Sigmoid colon (tissue), 7 donors: ENCODE measurements around the gene VSTM4. TPM values are rescaled to one million over a fixed set of nuclear protein-coding genes. Genes with fewer than 3 reads are reported as not detected.

ENCODE experiments used
- DNase-seq: peaks from one replicate; pipeline ENCODE4 v3.0.0-alpha.2; 2019
- H3K27ac ChIP-seq, 4 donors: fragments of 200-600 bp; sonication (generic); one replicate each; pipeline ENCODE4 v1.5.1; 2016 to 2019; ENCODE audit warnings: mild to moderate bottlenecking in 1 of 4
- H3K27me3 ChIP-seq, 3 donors: fragments of 200-600 bp; sonication (generic); one replicate each; pipeline ENCODE4 v1.5.1; 2019; ENCODE audit warnings: mild to moderate bottlenecking in 1 of 3
- H3K36me3 ChIP-seq, 4 donors: fragments of 200-600 bp; sonication (generic); one replicate each; pipeline ENCODE4 v1.5.1; 2016 to 2019
- H3K4me1 ChIP-seq, 4 donors: fragments of 200-600 bp; sonication (generic); one replicate each; pipeline ENCODE4 v1.5.1; 2017 to 2019
- H3K4me3 ChIP-seq, 4 donors: fragments of 200-600 bp; sonication (generic); one replicate each; pipeline ENCODE4 v1.5.1; 2017 to 2019; ENCODE audit warnings: mild to moderate bottlenecking in 2 of 4, moderate library complexity in 1 of 4
- H3K9me3 ChIP-seq, 4 donors: fragments of 200-600 bp in 3 of 4; sonication (generic) in 3 of 4; one replicate each; pipeline versions ENCODE4 v1.5.1 to v1.6.1; 2013 to 2019
- CTCF ChIP-seq, 4 experiments: fragments of 450-650 bp in 3 of 4; fragments of 200-600 bp in 1 of 4; IDR thresholded peaks; one replicate each; pipeline ENCODE4 v1.5.1; 2016 to 2019; ENCODE audit warnings: antibody characterized with exemption in 4 of 4, mild to moderate bottlenecking in 3 of 4, moderate library complexity in 2 of 4
- EP300 ChIP-seq, 4 donors: sonication (generic); formaldehyde crosslinking; IDR thresholded peaks; one replicate each; pipeline ENCODE4 v1.6.1; 2017; ENCODE audit warnings: antibody characterized with exemption in 4 of 4
- POLR2A ChIP-seq, 2 donors: fragments of 450-650 bp; IDR thresholded peaks; one replicate each; pipeline ENCODE4 v1.6.1; 2016; ENCODE audit warnings: antibody characterized with exemption in 2 of 2, mild to moderate bottlenecking in 2 of 2, moderate library complexity in 2 of 2
- POLR2AphosphoS5 ChIP-seq, 4 donors: sonication (generic); formaldehyde crosslinking; IDR thresholded peaks; one replicate each; pipeline ENCODE4 v1.6.1; 2017; ENCODE audit warnings: antibody characterized with exemption in 4 of 4
- WGBS, 2 donors: extraction: QIAGEN DNeasy Blood & Tissue Kit; methylation state at CpG; one replicate each; pipeline ENCODE4 v1.1.7; 2013; 5-methylcytosine and 5-hydroxymethylcytosine counted together
- intact Hi-C: fragments of 100-400 bp; cut with DNase I; formaldehyde crosslinking; loops from one replicate; pipeline ENCODE4 v1.15.1; 2023
- polyA plus RNA-seq, 3 donors: library from polyadenylated mRNA; stranded (reverse); fragments of 200-250 nt; gene quantifications; one replicate each; pipeline ENCODE4 v1.2.3, GENCODE V29; 2013
- total RNA-seq, 4 donors: library from RNA; depleted of rRNA; stranded (reverse); fragments of >200 nt; gene quantifications; one replicate each; pipeline ENCODE4 v1.1.0, GENCODE V29; 2016
- donor health status: healthy with polysubstance abuse.
- donor health status: Bipolar disorder and iron deficiency.
- donor health status: healthy.

VSTM4 gene
- total and polyA plus RNA-seq, 7 donors, result 0.23 to 13.3 (median 9.5) TPM

GRCh38 chr10:49119746-49120145 is 4.4 kb upstream of the VSTM4 start:
- WGBS, 2 donors, result 25 to 64% methylated on average over 3 of the region's 3 CpGs
- no peaks in the 10 kb centered on the region for H3K27me3 ChIP-seq
- intact Hi-C loops, result loop anchor here (10.0 kb wide), 2 partner anchors 95 to 815 kb away; partner anchors contain the start of gene MAPK8
- no peaks in the 10 kb centered on the region for H3K9me3 ChIP-seq
- H3K36me3 ChIP-seq, result no peaks in the 10 kb centered on the region
- H3K4me3 ChIP-seq, result no peak overlapping the region
- no peak overlapping the region for H3K27ac ChIP-seq
- TF ChIP-seq EP300 (IDR thresholded peaks at IDR 0.05) (no peak), POLR2A (IDR thresholded peaks at IDR 0.05) (no peak), POLR2AphosphoS5 (IDR thresholded peaks at IDR 0.05) (no peak), CTCF (IDR thresholded peaks at IDR 0.05) (no peak)
- peaks cover 0 to 6% (median 0%) of the 10 kb centered on the region in 4 donors for H3K4me1 ChIP-seq
- no peak for DNase-seq

GRCh38 chr10:49118430-49119074 is 3.2 kb upstream of the VSTM4 start:
- Histone ChIP-seq H3K4me3 (no peak overlapping the region), H3K27me3 (no peaks in the 10 kb centered on the region), H3K9me3 (no peaks in the 10 kb centered on the region), H3K27ac (no peak overlapping the region), H3K36me3 (no peaks in the 10 kb centered on the region), H3K4me1 (peaks cover 0 to 18% (median 10%) of the 10 kb centered on the region in 4 donors)
- intact Hi-C loops, result loop anchor here (10.0 kb wide), 2 partner anchors 94 to 814 kb away; partner anchors contain the start of gene MAPK8
- 62 to 75% methylated on average over 6 of the region's 6 CpGs for WGBS, 2 donors
- TF ChIP-seq POLR2AphosphoS5 (IDR thresholded peaks at IDR 0.05), result no peak
- no peak for TF ChIP-seq POLR2A (IDR thresholded peaks at IDR 0.05)
- TF ChIP-seq CTCF (IDR thresholded peaks at IDR 0.05), result no peak
- no peak for TF ChIP-seq EP300 (IDR thresholded peaks at IDR 0.05)
- no peak for DNase-seq

- intact Hi-C loops, result loop anchor here (10.0 kb wide), 2 partner anchors 93 to 813 kb away; partner anchors contain the start of gene MAPK8
- Histone ChIP-seq H3K4me3 (no peak overlapping the region), H3K4me1 (peaks cover 0 to 28% (median 13%) of the 10 kb centered on the region in 4 donors), H3K9me3 (no peaks in the 10 kb centered on the region), H3K27ac (no peak overlapping the region), H3K36me3 (no peaks in the 10 kb centered on the region), H3K27me3 (no peaks in the 10 kb centered on the region)
- DNase-seq, result no peak
- TF ChIP-seq EP300 (IDR thresholded peaks at IDR 0.05) (no peak), CTCF (IDR thresholded peaks at IDR 0.05) (no peak), POLR2AphosphoS5 (IDR thresholded peaks at IDR 0.05) (no peak), POLR2A (IDR thresholded peaks at IDR 0.05) (no peak)
- WGBS, 2 donors, result 73 to 87% methylated on average over 4 of the region's 4 CpGs
Measured at GRCh38 chr10:49117376-49118070, 2.2 kb upstream of the VSTM4 start.

- intact Hi-C loops, result loop anchor here (10.0 kb wide), 2 partner anchors 92 to 812 kb away; partner anchors contain the start of gene MAPK8
- Histone ChIP-seq H3K27ac (no peak overlapping the region), H3K36me3 (no peaks in the 10 kb centered on the region), H3K27me3 (no peaks in the 10 kb centered on the region), H3K4me1 (peaks cover 0 to 35% (median 15%) of the 10 kb centered on the region in 4 donors), H3K9me3 (no peaks in the 10 kb centered on the region), H3K4me3 (no peak overlapping the region)
- DNase-seq, result no peak
- TF ChIP-seq CTCF (IDR thresholded peaks at IDR 0.05), result no peak
- WGBS, 2 donors, result 82 to 88% methylated on average over 5 of the region's 5 CpGs
Measured at GRCh38 chr10:49116509-49117375, 1.4 kb upstream of the VSTM4 start.
